Measurements from ENCODE around the gene POU3F2.

The POU3F2 gene

DNA sequence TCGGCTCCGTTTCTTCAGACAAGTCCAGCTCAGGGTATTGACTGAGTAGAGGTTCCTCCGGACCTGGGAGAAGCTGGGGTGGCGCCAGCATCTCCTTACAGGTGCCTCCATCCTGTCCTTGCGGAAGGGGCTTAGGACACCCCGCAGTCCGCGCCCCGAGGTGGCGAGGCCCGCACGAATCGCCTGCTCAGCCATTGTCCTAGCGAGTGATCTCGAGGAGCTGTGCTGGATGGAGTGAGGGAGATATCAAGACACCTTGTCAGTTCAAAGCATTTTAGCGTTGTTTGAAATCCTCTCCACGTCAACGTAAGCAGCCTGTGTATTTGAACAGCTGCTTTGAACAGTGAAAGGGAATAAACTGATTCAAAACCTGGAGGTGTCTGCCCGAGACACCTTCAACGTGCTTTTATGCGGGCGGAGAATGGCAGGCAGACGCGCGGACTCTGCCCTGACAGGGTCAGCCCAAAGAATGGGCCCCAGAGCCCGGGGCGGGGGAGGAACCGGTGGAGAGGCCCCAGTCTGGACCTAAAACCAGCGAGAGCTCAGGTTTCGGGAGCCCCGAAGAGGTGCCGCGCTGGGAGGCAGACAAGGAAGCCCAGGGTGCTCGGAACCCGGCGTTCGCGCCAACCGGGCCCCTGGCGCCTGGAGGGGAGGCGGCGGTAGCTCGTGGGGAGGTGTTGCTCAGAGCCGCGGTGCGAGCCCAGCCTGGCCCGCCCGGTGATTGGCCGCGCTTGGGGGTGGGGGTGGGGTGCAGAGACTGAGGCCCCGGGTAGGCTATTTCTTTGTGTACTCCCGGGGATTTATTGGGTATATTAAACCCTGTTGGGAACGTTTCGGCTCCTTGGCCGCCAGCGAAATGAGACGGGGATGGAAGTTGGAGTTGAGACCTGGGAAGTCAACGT, 3.1 kb upstream of the POU3F2 start:
- DNase-seq, result no peak

DNA sequence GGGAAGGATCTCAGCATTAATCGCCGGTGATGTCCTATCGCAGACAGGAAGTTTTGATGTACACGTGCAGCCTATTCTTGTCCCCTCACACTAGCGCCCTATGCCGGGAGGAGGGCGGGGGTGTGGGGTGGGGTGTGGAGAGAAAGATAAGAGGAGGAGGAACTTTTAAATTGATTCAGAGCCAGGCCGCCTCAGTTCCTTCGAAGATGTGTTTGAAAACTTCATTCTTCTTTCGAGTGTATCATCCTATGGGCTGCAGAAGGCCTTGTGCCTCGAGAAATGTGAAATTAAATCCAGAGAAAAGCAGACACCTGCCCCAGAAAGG, 2.5 kb upstream of the POU3F2 start:
- DNase-seq, result no peak

DNA sequence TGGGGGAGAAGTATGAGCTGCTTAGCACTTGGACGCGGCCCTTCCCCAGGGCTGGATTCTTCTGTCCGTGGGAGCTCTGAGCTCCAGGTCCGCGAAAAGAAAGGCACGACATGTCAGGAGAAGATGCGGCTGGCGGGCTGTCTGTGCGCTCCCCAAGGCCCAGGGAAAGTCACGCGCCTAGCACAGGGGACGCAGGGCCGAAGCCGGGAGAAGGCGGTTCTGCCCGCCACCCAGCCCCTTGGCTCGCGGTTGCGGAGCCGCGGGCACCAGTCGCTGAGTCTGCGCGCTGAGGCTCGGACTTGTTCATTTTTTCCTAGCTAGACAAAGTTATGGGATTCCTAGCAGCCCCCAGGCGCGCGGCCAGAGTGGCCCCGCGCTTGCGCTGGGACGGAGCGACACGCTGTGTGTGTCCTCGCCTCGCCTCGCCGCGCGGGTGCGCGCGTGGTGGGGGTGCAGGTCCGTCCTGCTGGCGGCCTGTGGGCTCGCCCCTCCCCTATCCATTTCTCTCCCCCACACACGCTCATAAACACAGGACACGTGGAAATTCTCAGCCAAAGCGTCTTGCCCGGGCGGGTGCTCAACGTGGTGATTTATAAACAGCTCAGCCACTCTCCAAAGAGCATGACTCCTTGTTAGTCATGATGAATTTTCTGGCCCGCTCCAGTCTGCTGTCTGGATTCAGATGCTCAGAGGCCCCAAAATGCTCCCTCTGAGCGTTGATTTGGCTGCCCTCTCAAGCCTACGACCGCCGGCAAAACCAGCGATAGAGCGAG, 1.9 kb upstream of the POU3F2 start:
- DNase-seq, result peak; percentile 54 to 62 (median 55)

DNA sequence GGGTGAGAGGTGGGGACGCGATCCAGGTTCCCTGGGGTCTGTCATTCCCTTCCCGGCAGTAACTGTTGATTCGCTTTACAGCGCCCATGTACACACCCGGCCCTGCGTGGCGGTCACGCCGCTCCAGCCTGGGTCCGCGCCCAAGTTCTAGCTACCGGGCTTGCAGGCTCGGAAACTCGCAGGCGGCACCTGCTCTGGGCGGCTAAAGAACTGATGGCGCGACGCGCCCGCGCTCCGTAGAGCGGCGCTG, 1.4 kb upstream of the POU3F2 start:
- DNase-seq, result no peak

DNA sequence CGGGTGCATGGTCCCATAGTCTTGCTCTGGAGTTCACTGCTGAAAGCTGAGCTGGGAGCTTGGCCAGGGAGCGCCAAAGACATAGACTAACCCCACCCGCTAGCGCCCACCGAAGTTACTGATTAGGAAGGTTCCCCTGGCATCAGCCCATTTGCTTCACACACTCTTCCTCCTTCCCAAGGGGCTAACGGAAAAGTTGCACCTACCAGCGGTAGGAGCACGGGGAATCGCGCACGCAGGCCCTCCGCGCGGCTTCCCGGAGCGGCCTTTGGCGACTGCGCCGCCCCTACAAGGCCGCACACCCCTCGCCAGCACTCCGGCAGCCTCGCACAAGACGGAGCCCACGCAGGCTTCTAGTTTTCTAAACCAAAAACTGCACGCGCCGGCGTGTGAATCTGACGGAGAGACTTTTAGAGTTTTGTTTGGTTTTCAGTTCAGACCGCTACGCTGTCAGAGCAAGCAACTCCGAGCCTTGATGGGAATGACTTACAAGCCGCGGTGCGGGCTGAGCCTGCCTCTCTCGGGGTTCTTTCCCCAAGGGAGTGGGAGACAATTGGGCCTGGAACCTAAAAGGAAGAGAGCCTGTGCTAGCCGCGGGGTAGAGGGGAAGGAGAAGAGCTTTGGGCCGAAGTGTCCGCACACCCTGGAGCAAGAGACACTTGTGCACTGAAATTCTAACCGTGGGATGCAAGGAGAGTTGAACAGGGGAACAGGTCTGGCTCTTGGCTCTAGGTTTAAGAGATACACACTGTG, 891 bp upstream of the POU3F2 start:
- peak; percentile 32 to 49 (median 34) for DNase-seq

DNA sequence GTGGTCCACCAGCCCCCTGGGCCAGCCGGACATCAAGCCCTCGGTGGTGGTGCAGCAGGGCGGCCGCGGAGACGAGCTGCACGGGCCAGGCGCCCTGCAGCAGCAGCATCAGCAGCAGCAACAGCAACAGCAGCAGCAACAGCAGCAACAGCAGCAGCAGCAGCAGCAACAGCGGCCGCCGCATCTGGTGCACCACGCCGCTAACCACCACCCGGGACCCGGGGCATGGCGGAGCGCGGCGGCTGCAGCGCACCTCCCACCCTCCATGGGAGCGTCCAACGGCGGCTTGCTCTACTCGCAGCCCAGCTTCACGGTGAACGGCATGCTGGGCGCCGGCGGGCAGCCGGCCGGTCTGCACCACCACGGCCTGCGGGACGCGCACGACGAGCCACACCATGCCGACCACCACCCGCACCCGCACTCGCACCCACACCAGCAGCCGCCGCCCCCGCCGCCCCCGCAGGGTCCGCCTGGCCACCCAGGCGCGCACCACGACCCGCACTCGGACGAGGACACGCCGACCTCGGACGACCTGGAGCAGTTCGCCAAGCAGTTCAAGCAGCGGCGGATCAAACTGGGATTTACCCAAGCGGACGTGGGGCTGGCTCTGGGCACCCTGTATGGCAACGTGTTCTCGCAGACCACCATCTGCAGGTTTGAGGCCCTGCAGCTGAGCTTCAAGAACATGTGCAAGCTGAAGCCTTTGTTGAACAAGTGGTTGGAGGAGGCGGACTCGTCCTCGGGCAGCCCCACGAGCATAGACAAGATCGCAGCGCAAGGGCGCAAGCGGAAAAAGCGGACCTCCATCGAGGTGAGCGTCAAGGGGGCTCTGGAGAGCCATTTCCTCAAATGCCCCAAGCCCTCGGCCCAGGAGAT, 1.0 kb downstream of the POU3F2 start:
- no peak for DNase-seq

DNA sequence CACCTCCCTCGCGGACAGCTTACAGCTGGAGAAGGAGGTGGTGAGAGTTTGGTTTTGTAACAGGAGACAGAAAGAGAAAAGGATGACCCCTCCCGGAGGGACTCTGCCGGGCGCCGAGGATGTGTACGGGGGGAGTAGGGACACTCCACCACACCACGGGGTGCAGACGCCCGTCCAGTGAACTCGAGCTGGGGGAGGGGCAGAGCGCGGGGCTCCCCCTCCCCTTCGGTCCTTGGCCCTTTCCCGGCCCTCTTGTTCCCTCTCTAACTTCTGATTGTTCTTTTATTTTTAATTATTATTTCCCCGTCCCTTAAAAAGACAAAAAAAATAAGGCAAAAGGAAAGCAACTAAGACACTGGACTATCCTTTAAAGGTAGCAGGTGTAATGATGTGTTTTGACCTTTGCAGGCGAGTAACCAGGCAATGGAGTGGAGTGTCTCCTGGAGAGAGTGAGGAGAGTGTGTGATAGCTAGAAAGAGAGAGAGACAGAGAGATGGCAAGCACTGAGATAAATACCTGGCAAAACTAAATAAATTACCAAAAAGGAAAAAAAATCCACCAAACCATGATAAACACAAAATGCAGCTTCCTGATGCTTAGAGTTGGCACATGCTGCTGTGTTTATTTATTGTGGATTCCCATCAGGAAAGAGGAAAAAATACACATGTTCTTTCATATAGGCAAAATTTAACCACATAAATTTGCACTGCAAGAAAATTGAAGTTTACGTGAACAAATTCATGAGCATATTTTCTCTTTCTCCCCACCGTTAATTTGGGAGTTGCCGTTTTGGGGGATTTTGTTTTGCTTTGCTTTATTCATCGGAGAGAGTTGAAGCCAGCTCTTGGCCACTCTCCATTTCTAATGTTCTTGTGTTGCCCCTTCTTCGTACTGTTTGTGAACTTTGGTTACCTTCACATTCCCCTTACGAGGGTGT, 1.9 kb downstream of the POU3F2 start:
- DNase-seq, result no peak

DNA sequence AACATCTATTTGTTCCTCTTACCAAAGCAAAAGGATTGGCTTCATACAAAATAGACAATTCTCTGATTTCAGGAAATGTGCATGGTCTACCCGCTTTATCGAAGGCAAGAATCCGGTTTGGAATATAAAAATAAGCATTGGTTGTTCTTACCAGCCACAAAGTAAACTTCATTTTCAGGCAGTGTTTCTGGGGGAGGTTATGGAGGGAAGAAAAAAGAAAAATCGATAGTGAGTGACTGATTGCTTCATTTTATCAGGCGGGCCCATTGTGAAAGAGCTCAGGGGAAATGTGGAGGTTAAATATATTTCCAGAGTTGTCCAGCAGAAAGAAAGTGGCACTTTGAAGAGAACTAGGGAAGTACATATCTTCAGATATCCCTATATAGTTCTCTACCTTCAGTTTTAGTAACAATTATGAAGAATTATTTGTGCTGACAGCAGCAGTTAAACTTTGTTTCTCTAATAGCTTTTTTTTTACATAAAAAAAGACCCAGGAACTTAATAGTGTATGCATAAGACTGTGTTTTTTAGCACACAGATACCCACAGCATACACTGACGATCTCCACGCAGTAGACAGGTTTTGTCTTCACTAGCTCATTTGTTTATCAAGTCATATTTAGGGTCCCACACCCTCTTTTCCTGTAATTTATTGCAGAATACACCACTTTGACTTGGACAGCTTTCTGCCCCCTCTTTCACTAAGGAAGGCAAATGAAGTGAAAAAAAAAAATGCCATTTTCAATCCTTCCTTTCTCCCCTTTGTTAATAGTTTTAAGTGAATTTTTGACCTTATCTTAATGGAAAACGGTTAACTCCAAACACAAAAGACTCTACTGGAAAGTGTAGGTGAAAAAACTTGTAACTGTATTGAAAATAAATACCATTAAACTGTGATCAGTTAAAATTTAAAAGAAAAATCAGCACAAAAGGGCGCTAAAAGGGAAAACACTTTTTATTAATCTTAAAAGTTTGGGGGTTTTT, 2.9 kb downstream of the POU3F2 start:
- DNase-seq, result no peak

DNA sequence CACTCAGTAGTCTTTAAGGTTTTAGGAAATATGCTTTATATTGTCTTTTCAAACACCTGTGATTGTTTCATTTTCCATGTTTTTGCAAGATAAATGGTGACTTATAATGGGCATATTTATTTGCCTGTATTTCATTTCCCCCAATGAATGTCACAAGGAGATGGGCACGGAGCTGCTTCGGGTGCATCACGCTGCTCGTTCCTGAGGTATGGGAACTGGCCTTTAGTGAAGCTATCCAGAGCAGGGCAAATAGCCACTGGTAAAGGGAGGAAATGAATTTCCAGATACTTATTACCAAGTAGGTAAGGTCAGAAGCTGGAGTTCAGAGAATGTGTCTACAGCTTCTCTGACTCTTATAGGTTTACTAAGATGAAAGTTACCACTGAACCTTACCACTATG, 3.7 kb downstream of the POU3F2 start:
- DNase-seq, result no peak

DNA sequence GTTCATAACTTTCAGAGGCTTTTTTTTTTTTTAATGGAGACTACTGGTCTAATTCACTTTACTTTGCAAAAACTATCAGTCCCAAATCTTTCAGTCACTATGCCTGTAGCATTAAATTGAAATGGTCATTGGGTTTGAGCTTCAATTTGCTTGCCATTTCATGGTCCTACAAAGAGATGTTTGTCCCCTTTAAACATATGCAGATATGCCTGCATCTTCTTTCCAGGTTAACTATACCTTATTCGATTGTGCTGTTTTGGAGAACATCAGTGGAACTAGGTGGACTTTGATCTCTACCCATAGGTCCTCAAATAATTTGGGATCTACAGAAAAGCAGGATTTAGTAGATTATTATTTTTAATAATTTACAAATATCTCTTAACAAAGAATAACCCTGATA, 4.6 kb downstream of the POU3F2 start:
- DNase-seq, result no peak

DNA sequence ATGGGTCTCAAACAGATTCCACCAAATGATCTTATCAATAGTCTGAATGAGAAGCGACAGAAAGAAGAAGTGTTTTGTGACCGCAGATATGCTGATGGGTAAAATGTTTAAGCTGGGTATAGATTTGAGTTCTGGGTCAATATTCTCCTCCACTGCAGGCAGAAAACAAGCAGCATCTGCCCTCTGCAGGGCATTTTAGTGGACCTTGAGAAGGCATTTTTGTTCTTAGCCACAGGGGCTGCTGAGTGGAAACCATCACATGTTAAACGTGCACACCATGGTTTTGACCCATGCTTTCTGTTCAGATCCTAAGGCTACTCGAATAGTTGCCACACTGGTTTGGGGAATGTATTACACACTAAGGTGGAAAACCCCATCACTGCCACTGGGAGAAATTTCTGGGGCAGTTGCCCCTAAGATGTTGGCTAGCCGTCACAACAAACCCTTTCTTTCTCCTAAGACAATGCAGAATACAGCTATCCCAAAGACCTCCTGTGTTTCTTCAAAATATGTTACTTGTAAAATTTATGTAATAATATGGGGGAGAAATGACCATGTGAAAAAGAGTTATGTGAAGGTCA, 5.5 kb downstream of the POU3F2 start:
- no peak for DNase-seq

DNA sequence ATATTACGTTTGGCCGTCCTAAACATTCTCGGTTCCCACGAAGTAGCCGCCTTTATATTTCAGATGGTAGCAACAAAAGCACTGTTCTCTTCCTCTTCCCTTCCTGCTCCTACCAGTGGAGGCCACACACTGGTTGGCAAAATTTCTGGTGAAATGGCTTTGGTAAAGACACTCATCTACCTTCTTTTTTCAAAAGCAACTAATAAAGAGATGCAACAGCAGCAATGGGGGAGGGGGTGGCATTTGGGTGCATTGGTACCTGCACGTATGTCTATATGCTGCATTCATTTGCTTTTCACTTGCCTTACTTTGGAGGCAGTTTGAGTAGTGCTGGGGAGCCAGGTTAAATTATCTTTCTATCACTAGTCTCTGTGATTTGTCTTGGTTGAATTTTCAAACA, 6.0 kb downstream of the POU3F2 start:
- no peak for DNase-seq

DNA sequence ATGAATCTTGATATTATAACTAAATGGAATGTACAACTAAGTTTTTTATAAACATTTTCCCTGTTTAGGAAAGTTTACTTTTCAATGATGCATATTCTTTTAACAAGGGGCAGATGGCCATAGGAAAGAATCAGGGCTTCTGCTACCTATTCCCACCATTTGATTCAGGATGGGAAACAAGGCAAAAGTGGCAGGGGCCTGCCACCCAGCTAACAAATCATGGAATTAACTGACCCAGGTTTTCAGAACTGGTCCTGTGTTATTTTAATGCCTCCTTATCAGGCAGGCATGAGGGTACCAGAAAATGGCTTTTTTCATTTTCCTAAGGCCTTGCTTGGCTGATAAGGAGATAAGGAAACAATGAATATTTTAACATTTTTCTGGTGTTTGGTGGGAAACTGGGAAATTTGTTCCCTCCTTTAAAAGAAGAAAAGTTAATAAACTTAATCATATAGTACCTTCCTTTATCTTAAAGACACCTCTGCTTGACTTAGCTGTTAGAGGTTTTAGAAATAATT, 6.7 kb downstream of the POU3F2 start:
- DNase-seq, result no peak

DNA sequence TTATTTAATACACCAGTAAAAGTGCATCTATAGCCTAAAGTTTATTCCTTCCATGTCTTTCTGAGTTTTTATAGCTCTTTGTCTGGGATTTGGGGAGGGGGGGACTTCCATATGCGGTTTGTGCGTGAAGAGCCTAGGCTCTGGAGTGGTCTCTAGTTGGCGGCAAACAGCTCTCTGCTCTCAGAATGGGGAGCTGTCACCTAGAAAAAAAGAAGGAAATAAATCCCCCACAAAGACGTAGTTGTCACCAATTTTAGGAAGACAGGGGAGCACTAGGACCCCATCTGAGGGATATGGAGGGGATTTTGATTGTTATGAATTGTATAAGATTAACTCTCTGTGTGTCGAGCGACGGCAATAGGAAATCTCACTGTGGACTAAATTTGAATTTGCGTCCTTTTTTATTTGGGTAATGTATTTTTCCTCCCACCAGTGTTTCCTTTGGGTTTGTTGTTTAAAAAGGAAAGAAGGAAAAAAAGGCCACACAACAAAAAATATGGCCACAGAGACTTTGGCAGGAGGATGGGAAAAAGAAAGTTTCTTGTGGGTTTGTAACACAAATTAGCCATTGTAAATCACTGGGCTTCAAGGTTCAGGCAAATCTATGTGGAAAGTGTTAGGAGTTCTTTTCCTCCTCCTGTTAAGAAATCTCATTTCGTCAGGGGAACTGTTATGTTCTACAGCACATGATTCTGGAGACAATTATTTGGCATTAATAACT, 7.4 kb downstream of the POU3F2 start:
- no peak for DNase-seq

DNA sequence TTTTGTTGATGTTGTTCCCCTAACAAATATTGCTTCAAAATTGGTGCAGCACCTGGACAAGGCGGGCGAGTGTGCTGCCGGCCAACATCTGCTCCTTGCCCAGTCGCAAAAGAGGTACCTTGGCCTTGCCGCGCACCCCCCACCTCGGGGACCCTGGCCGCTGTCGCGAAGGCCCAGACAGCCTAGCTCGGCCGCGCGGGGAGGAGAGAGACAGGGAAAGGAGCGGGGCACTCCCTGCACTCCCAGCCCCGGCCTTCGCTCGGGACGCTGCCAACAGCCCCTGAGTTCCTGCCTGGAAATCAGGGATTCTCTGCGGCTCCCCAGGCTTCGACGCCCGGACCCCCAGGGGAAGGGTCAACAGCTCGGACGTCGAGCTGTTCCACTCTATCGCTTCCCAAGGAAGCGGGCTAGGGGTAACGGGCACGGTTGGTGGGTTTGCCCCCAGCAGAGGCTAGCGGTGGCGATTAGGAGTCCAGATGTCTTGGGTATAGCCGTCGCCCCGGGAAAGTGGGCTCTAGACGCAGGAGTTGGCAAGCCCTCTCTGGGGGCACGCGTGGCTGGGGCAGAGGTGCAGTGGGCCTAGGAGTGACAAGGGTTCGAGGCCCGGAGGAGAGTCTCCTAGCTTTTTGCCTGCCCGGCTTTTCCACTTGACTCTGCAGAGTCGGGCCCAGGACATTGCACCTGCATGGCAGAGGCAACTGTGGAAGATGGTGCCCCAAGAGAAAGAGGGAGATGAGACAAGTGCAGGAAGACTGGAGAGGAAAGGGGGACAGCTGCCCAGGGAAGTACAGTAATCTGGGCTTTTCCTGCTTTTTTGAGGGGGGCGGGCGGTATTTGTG, 8.2 kb downstream of the POU3F2 start:
- no peak for DNase-seq

DNA sequence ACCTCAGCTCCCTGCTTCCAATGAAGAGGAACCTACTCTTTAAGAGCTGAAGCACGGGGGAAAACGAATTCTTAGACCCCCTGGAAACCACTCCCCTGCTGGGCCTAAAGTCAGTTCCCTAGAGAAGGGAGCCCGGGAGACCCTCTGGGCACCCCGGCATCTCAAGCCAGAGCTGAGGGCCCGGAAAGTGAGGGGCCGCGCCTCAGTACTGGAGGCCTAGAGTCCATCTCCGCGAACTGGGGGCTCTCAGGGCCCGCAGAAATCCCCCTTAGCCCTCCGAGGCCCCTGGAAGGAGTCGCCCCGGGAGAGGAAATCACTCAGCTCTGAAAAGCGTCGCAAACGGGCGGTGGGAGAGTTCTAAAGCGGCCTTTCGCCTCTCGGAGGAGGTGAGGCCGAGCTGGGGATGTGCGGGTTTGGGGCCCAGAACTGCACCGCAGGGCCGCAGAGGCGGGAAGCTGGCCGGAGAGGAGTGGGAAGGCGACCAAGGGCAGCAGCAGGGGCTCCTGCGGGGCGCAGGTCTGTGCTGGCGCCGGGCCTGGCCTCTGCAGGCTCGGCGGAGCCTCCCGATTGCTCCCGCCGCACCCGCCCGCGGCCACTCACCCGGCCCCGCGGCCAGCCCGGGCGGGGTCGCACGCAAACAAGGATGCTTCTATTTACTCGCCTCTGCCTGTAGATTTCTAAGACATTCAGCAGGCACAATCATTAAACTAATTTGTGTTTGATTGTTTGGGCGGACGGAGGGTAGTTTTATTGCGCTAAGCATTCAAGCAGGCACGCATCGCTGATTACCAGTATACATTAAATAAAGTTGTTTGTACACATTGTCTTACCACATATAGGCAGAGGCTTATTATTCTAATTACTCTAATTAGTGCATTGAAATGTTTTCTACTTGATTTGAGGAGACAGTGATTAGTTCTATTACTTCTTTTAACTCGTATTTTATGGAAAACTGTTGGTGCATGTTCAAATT, 9.2 kb downstream of the POU3F2 start:
- no peak for DNase-seq

All from suppressor macrophage treated with lipopolysaccharide for 1 hour (primary cell).